HepG2 (cell line): Measurements from ENCODE around the gene DYNC2LI1. TPM values are rescaled to one million over a fixed set of nuclear protein-coding genes. Genes with fewer than 3 reads are reported as not detected.

Experiments
- ATAC-seq: fragments of 200-7000 bp; cut with Tn5 transposase; 3 replicates; pipeline ENCODE4 v1.9.1; 2020; ENCODE audit warnings: mild to moderate bottlenecking, moderate library complexity
- BruUV-seq: library from RNA; stranded (reverse); fragments of 400-500 nt; replicated peaks from 2 replicates; lab custom pipeline; 2021; lab: Mats Ljungman, UMichigan
- CTCF ChIA-PET: fragments of 300-600 bp; formaldehyde crosslinking; extraction: SDS; loops from one replicate; lab custom pipeline; 2021; ENCODE audit warnings: low total read pairs, inconsistent platforms, low intra/inter-chr PET ratio; lab: Yijun Ruan, JAX
- POLR2A ChIA-PET: fragments of 350-600 bp; sonication (Branson Sonifier 250); formaldehyde crosslinking; loops from one replicate; lab custom pipeline; 2020; ENCODE audit warnings: antibody characterized with exemption, inconsistent platforms; lab: Yijun Ruan, JAX
- DNase-seq: peaks from one replicate; pipeline ENCODE4 v3.0.0-alpha.2; 2015; ENCODE audit warnings: low spot score
- FAIRE-seq: peaks from 3 replicates; lab custom pipeline; 2011; peaks lifted over from hg19 to GRCh38; lab: Jason Lieb, UNC
- H2AFZ ChIP-seq: one replicate; pipeline ENCODE4 v1.6.1; 2011; ENCODE audit warnings: low read length, inconsistent platforms
- H3K27ac ChIP-seq: fragments of 300-600 bp; 3 replicates; pipeline ENCODE4 v1.8.0; 2011; ENCODE audit warnings: mixed run types, mild to moderate bottlenecking, mixed read lengths, low read length, inconsistent platforms; ENCODE audit not compliant: insufficient read depth; ENCODE audit errors: extremely low read length
- H3K27me3 ChIP-seq, 2 experiments: fragments of 200-600 bp in 1 of 2; 2 replicates in 1 of 2; 3 replicates in 1 of 2; pipeline versions ENCODE4 v1.6.0 to v1.8.0; 2011; ENCODE audit warnings: low read length in 2 of 2, mild to moderate bottlenecking in 2 of 2, moderate library complexity in 2 of 2, inconsistent platforms in 1 of 2; ENCODE audit not compliant: insufficient read depth in 2 of 2, control insufficient read depth in 1 of 2
- H3K36me3 ChIP-seq, 2 experiments: fragments of 200-600 bp in 1 of 2; replicated peaks in 1 of 2; 2 replicates in 1 of 2; 3 replicates in 1 of 2; pipeline versions ENCODE4 v1.5.1 to v1.8.0; 2011; ENCODE audit warnings: low read length in 2 of 2, inconsistent platforms in 1 of 2; ENCODE audit not compliant: insufficient read depth in 2 of 2, control insufficient read depth in 1 of 2
- H3K4me1 ChIP-seq: 2 replicates; pipeline ENCODE4 v1.5.1; 2012; ENCODE audit warnings: low read length, inconsistent platforms; ENCODE audit not compliant: insufficient read depth
- H3K4me2 ChIP-seq: 2 replicates; pipeline ENCODE4 v1.6.0; 2011; ENCODE audit warnings: low read depth, low read length, inconsistent platforms
- H3K4me3 ChIP-seq, 3 experiments: fragments of 200-600 bp in 1 of 3; sonication (generic), shearing (Covaris generic) in 1 of 3; replicated peaks in 1 of 3; 2 replicates each; pipeline ENCODE4 v1.5.1; 2011 to 2016; ENCODE audit warnings: low read length in 3 of 3, inconsistent platforms in 2 of 3, low read depth in 2 of 3, mild to moderate bottlenecking in 2 of 3, control low read depth in 1 of 3, mixed read lengths in 1 of 3; ENCODE audit not compliant: insufficient read depth in 1 of 3
- H3K79me2 ChIP-seq: one replicate; pipeline ENCODE4 v1.6.1; 2011; ENCODE audit warnings: low read length, inconsistent platforms; ENCODE audit not compliant: insufficient read depth
- H3K9ac ChIP-seq: 2 replicates; pipeline ENCODE4 v1.6.0; 2011; ENCODE audit warnings: mild to moderate bottlenecking, low read depth, low read length, inconsistent platforms; ENCODE audit not compliant: insufficient read depth
- H3K9me3 ChIP-seq: 2 replicates; pipeline ENCODE4 v1.5.1; 2012; ENCODE audit warnings: mild to moderate bottlenecking, low read length
- H4K20me1 ChIP-seq: 2 replicates; pipeline ENCODE4 v1.6.0; 2011; ENCODE audit warnings: inconsistent platforms, mild to moderate bottlenecking, low read length, moderate library complexity; ENCODE audit not compliant: insufficient read depth
- ADNP ChIP-seq: sonication (generic); formaldehyde crosslinking; IDR thresholded peaks from 2 replicates; pipeline ENCODE4 v1.4.0; 2020; ENCODE audit warnings: missing genetic modification reagents
- HDAC2 ChIP-seq: sonication (generic); formaldehyde crosslinking; IDR thresholded peaks from 2 replicates; pipeline ENCODE4 v1.4.0; 2020; ENCODE audit warnings: missing genetic modification reagents
- HOXA9 ChIP-seq: sonication (generic); formaldehyde crosslinking; IDR thresholded peaks from 2 replicates; pipeline ENCODE4 v1.8.1; 2022; ENCODE audit warnings: missing genetic modification reagents, mild to moderate bottlenecking, moderate library complexity, borderline replicate concordance
- TFAP4 ChIP-seq: sonication (generic); IDR thresholded peaks from 2 replicates; pipeline ENCODE4 v1.6.1; 2016; ENCODE audit warnings: low read depth, borderline replicate concordance
- ZBTB1 ChIP-seq: sonication (generic); formaldehyde crosslinking; IDR thresholded peaks from 2 replicates; pipeline ENCODE4 v1.4.0; 2020; ENCODE audit warnings: missing genetic modification reagents, borderline replicate concordance
- ZFP41 ChIP-seq: sonication (generic); formaldehyde crosslinking; IDR thresholded peaks from 2 replicates; pipeline ENCODE4 v1.4.0; 2020; ENCODE audit warnings: mild to moderate bottlenecking, missing genetic modification reagents, borderline replicate concordance
- ZNF362 ChIP-seq: sonication (generic); formaldehyde crosslinking; IDR thresholded peaks from 2 replicates; pipeline ENCODE4 v1.4.0; 2020; ENCODE audit warnings: missing genetic modification reagents, mild to moderate bottlenecking, borderline replicate concordance
- WGBS: methylation state at CpG from one replicate; pipeline ENCODE4 v1.1.6; 2017; ENCODE audit warnings: low lambda C conversion rate; 5-methylcytosine and 5-hydroxymethylcytosine counted together
- in situ Hi-C: cut with HindIII; loops from 2 replicates; pipeline ENCODE4 v1.10.0; 2017; ENCODE audit warnings: low pct_unique_long_range_greater_than_20kb; ENCODE audit not compliant: extremely low pct_ligation_motif_present
- intact Hi-C: fragments of 100-400 bp; cut with micrococcal nuclease; formaldehyde crosslinking; loops from one replicate; pipeline ENCODE4 v1.10.0; 2022; ENCODE audit not compliant: unreplicated experiment
- polyA plus RNA-seq, 8 experiments: library from polyadenylated mRNA; depleted of rRNA in 3 of 8; stranded (reverse) in 7 of 8; unstranded in 1 of 8; fragments of >200 nt; fragmentation: Illumina TruSeq in 4 of 8; extraction: Trizol in 4 of 8; gene quantifications; 2 replicates each; pipeline versions ENCODE4 v1.2.1 to v1.2.3, GENCODE V29; 2011 to 2016; ENCODE audit warnings: low read depth in 4 of 8, missing spikeins in 1 of 8, mixed read lengths in 1 of 8; ENCODE audit not compliant: insufficient read depth in 1 of 8
- total RNA-seq, 5 experiments: library from RNA; depleted of rRNA; stranded (reverse); fragments of >200 nt; fragmentation: Illumina TruSeq; extraction: Trizol; gene quantifications; 2 replicates each; pipeline ENCODE4 v1.2.3, GENCODE V29; 2016; ENCODE audit warnings: low read depth in 1 of 5
- TF ChIP-seq, protein P1 (sequence below): sonication (generic); formaldehyde crosslinking; IDR thresholded peaks from 2 replicates; pipeline ENCODE4 v1.9.0; 2022; ENCODE audit warnings: low read depth, missing genetic modification reagents
- TF ChIP-seq, protein P2 (sequence below): sonication (generic); formaldehyde crosslinking; conservative IDR thresholded peaks from 2 replicates; pipeline ENCODE4 v1.8.0; 2022; ENCODE audit warnings: low read depth, missing genetic modification reagents

DYNC2LI1 gene
- total and polyA plus RNA-seq, 2 of the 13 experiments (the other 11 are each of a cell fraction or from before 2014, with no cell fraction given) = 16.9 to 23.2 TPM

DNA sequence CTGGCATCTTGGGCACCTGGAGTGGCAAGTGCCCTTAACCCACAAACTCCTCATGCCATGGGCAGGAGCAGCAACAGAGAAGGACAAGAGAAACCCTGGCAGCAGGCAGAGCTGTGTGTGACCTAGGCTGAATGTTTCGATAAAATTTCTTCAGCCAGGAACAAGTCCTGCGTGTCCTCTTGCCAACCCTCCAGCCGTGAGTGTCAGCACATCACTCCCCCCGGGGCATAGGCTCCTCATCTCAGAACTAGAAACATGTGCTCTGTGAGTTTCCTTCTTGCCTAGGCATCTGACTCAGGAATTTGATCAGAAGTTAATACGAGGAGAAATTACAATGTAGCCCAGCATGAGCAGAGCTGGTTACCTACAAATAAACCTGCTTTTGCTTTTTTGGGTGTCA is 67.1 kb downstream of the DYNC2LI1 start:
- in situ Hi-C loops (no loop called here), intact Hi-C loops (no loop called here)
- H3K79me2 ChIP-seq = peaks cover 34% of the 10 kb centered on the region
- no peaks in the 10 kb centered on the region for H3K27me3 ChIP-seq
- peaks cover 2 to 17% of the 10 kb centered on the region in 2 experiments; a peak in 2 of 5 replicates for H3K36me3 ChIP-seq
- 94% methylated on average over 5 of the region's 5 CpGs for WGBS
- no TSS peak for BruUV-seq
- ChIA-PET POLR2A (interaction anchor here (2.9 to 3.7 kb wide), 2 partner anchors 33 to 67 kb away, joined by 9 to 17 read pairs; partner anchors contain the start of gene DYNC2LI1), CTCF (interaction anchor here (1.1 kb wide), 1 partner anchor 43 kb away, joined by 3 read pairs; no protein-coding TSS in a partner anchor)
- TF ChIP-seq ZFP41 (CRISPR knock-in tag) (0 out of 2 replicates have a peak, but pooled peaks have one; percentile 39), HOXA9 (no peak)
- FAIRE-seq = no peak
- no peak overlapping the region for H2AFZ ChIP-seq
- peaks cover 67% of the 10 kb centered on the region for H3K4me1 ChIP-seq
- no peak for DNase-seq
- peak overlapping the region; percentile 89 for H3K4me2 ChIP-seq
- ATAC-seq = no peak
- no peaks in the 10 kb centered on the region for H3K9me3 ChIP-seq
- H3K9ac ChIP-seq = no peak overlapping the region
- no peak overlapping the region for H3K4me3 ChIP-seq
- H4K20me1 ChIP-seq = no peaks in the 10 kb centered on the region
- no peak overlapping the region for H3K27ac ChIP-seq

DNA sequence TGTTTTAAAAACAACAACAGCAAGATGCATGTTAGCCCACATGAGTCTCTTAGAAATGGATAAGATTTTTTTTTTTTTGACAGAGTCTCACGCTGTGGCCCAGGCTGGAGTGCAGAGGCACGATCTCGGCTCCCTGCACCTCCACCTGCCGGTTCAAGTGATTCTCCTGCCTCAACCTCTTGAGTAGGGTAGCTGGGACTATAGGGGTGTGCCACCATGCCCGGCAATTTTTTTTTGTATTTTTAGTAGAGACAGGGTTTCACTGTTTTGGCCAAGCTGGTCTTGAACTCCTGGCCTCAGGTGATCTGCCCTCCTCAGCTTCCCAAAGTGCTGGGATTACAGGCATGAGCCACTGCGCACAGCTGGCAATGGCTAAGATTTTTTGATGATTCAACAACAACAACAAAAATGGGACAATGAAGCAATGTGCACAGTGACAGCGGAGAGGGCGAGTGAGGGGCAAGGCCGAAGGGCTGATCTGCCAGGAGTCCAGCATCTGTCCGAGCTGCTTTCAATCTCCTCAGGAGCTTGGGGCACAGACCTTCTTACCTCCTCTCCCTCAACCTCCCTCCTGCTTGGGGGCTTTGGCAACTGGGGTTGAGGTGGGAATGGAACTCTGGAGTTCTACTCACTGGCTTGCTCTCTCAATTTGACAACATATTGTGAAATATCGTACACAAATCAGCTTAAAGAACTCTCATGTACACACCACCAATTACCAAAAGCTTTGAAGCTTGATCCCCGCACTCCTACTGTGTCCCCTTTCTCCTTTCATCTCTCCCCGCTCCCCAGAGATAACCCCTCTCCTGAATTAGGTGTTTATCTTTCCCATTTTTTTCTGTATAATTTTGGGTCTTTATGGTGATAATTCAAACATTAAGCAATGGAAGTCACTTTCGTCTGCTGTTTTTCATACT is 68.4 kb downstream of the DYNC2LI1 start:
- Histone ChIP-seq H3K79me2 (peaks cover 34% of the 10 kb centered on the region), H3K4me2 (peak overlapping the region; percentile 61), H3K4me3 (peak overlapping the region in 2 of 3 experiments; percentile 4 to 46; a peak in 3 of 6 replicates), H3K27ac (peak overlapping the region; percentile 64), H3K27me3 (no peaks in the 10 kb centered on the region), H3K9ac (peak overlapping the region; percentile 45), H4K20me1 (no peaks in the 10 kb centered on the region), H3K36me3 (peaks cover 5 to 21% of the 10 kb centered on the region in 2 experiments; a peak in 3 of 5 replicates), H3K9me3 (no peaks in the 10 kb centered on the region), H3K4me1 (peaks cover 64% of the 10 kb centered on the region), H2AFZ (no peak overlapping the region)
- BruUV-seq = no TSS peak
- in situ Hi-C loops (no loop called here), intact Hi-C loops (no loop called here)
- 70% methylated on average over 14 of the region's 14 CpGs for WGBS
- FAIRE-seq = peak; percentile 52
- DNase-seq = peak; percentile 76
- ChIA-PET CTCF (no interaction called here), POLR2A (interaction anchor here (1.0 to 3.7 kb wide), 4 partner anchors 34 to 246 kb away, joined by 3 to 17 read pairs (median 4); partner anchors contain the start of gene THADA)
- peak; percentile 24; the same call in 2 of the 3 replicates for ATAC-seq
- TF ChIP-seq, protein P1, sequence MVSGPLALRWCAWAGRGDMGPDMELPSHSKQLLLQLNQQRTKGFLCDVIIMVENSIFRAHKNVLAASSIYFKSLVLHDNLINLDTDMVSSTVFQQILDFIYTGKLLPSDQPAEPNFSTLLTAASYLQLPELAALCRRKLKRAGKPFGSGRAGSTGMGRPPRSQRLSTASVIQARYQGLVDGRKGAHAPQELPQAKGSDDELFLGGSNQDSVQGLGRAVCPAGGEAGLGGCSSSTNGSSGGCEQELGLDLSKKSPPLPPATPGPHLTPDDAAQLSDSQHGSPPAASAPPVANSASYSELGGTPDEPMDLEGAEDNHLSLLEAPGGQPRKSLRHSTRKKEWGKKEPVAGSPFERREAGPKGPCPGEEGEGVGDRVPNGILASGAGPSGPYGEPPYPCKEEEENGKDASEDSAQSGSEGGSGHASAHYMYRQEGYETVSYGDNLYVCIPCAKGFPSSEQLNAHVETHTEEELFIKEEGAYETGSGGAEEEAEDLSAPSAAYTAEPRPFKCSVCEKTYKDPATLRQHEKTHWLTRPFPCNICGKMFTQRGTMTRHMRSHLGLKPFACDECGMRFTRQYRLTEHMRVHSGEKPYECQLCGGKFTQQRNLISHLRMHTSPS = no peak
- TF ChIP-seq HDAC2 (CRISPR knock-in tag) = 0 out of 2 replicates have a peak, but pooled peaks have one; percentile 4
- no peak for TF ChIP-seq ZBTB1
- peak; percentile 46; the same call in 1 of the 2 replicates for TF ChIP-seq TFAP4
- TF ChIP-seq, protein P2, sequence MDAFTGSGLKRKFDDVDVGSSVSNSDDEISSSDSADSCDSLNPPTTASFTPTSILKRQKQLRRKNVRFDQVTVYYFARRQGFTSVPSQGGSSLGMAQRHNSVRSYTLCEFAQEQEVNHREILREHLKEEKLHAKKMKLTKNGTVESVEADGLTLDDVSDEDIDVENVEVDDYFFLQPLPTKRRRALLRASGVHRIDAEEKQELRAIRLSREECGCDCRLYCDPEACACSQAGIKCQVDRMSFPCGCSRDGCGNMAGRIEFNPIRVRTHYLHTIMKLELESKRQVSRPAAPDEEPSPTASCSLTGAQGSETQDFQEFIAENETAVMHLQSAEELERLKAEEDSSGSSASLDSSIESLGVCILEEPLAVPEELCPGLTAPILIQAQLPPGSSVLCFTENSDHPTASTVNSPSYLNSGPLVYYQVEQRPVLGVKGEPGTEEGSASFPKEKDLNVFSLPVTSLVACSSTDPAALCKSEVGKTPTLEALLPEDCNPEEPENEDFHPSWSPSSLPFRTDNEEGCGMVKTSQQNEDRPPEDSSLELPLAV (CRISPR knock-in tag) = no peak
- peak; percentile 71; the same call in 1 of the 2 replicates for TF ChIP-seq ADNP (CRISPR knock-in tag)
- TF ChIP-seq ZNF362 (CRISPR knock-in tag) = peak; percentile 89
